ENCODE measurements around the gene LRRC70.
"Not testable (repeated sequence)": the region's sequence is repeated elsewhere in the genome, so short reads cannot be mapped to it uniquely, and the experiment has no call there.

The LRRC70 gene

DNA sequence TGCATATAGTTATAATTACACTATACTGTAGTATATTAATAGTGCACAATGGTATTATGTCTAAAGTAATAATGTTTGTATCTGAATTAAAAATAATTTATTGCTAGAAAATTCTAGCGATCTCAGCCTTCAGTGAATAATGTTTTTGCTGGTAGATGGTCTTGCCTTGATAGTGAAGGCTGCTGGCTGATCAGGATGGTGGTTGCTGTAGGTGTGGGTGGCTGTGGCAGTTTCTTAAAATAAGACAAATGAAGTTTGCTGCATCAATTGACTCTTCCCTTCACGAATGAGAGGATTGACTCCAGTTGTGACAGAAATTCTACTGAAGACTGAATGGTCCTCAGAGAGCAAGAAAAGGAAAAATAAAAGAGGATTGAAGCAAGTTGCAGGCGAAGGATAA, 19.7 kb upstream of the LRRC70 start:
- Histone ChIP-seq H3K4me1 (ENCODE audit: control insufficient read depth, insufficient read depth, low read length) (peaks cover 14% of the 10 kb centered on the region), H3K36me3 (ENCODE audit: control insufficient read depth, insufficient read depth, low read length) (peaks cover 19% of the 10 kb centered on the region), H3K9ac (ENCODE audit: low read depth, low read length) (no peak overlapping the region), H3K4me3 (ENCODE audit: low read depth, low read length) (no peak overlapping the region), H3K9me3 (ENCODE audit: control insufficient read depth, insufficient read depth, low read length) (no peaks in the 10 kb centered on the region), H3K27me3 (ENCODE audit: control insufficient read depth, insufficient read depth, low read length) (no peaks in the 10 kb centered on the region), H3K27ac (ENCODE audit: low read depth, low read length) (no peak overlapping the region)

GRCh38 chr5:62560786-62561185, 17.8 kb upstream of the LRRC70 start:
- Histone ChIP-seq H3K9me3 (ENCODE audit: control insufficient read depth, insufficient read depth, low read length) (no peaks in the 10 kb centered on the region), H3K4me3 (ENCODE audit: low read depth, low read length) (no peak overlapping the region), H3K27ac (ENCODE audit: low read depth, low read length) (no peak overlapping the region), H3K9ac (ENCODE audit: low read depth, low read length) (no peak overlapping the region), H3K36me3 (ENCODE audit: control insufficient read depth, insufficient read depth, low read length) (peaks cover 19% of the 10 kb centered on the region), H3K27me3 (ENCODE audit: control insufficient read depth, insufficient read depth, low read length) (no peaks in the 10 kb centered on the region), H3K4me1 (ENCODE audit: control insufficient read depth, insufficient read depth, low read length) (peaks cover 14% of the 10 kb centered on the region)

GRCh38 chr5:62561896-62562295, 16.7 kb upstream of the LRRC70 start:
- Histone ChIP-seq H3K9ac (ENCODE audit: low read depth, low read length) (no peak overlapping the region), H3K4me3 (ENCODE audit: low read depth, low read length) (no peak overlapping the region), H3K27me3 (ENCODE audit: control insufficient read depth, insufficient read depth, low read length) (no peaks in the 10 kb centered on the region), H3K36me3 (ENCODE audit: control insufficient read depth, insufficient read depth, low read length) (peaks cover 19% of the 10 kb centered on the region), H3K9me3 (ENCODE audit: control insufficient read depth, insufficient read depth, low read length) (no peaks in the 10 kb centered on the region), H3K27ac (ENCODE audit: low read depth, low read length) (no peak overlapping the region), H3K4me1 (ENCODE audit: control insufficient read depth, insufficient read depth, low read length) (peaks cover 14% of the 10 kb centered on the region)

DNA sequence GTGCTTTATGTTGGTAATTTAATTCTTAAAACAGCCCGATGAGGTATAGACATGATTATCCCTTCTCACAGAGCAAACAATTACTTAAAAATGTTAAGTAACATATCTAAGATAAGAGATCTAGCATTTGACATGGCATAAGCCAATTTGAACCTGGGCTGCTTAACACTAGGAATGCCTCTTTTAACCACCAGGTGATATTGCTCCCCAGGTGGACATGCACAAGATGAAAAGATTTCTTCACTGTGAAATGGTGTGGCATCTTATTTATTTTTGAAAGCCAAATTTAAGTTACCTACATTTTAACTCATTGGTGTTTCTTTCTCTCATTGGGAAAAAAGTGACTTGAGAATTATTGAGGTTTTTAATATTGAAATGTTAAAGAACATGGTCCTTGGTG, 15.8 kb upstream of the LRRC70 start:
- no peaks in the 10 kb centered on the region for H3K9me3 ChIP-seq (ENCODE audit: control insufficient read depth, insufficient read depth, low read length)
- H3K4me3 ChIP-seq (ENCODE audit: low read depth, low read length): no peak overlapping the region
- no peaks in the 10 kb centered on the region for H3K27me3 ChIP-seq (ENCODE audit: control insufficient read depth, insufficient read depth, low read length)
- peaks cover 14% of the 10 kb centered on the region for H3K4me1 ChIP-seq (ENCODE audit: control insufficient read depth, insufficient read depth, low read length)
- H3K27ac ChIP-seq (ENCODE audit: low read depth, low read length): no peak overlapping the region
- peaks cover 19% of the 10 kb centered on the region for H3K36me3 ChIP-seq (ENCODE audit: control insufficient read depth, insufficient read depth, low read length)
- no peak overlapping the region for H3K9ac ChIP-seq (ENCODE audit: low read depth, low read length)

DNA sequence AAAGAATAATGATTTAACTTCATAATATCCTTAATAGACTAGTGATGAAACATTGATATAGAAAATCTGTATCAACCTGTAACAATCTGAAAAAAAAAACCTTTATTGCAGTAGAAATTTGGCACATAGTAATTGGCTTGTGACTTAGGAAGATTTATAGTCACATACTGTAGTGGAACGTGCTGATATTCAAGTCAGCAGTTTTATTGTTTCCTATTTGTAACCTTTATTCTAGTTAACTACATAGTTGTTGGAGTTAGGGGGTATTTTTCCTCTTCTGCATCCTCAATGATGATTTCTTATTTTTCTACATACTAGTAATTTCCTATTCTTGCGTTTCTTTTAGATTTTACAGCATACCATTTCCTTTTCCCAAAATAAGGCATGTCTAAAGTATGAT, 14.5 kb upstream of the LRRC70 start:
- Histone ChIP-seq H3K4me3 (ENCODE audit: low read depth, low read length) (no peak overlapping the region), H3K4me1 (ENCODE audit: control insufficient read depth, insufficient read depth, low read length) (peaks cover 21% of the 10 kb centered on the region), H3K9me3 (ENCODE audit: control insufficient read depth, insufficient read depth, low read length) (no peaks in the 10 kb centered on the region), H3K36me3 (ENCODE audit: control insufficient read depth, insufficient read depth, low read length) (peaks cover 12% of the 10 kb centered on the region; the same call in 1 of the 2 replicates), H3K9ac (ENCODE audit: low read depth, low read length) (no peak overlapping the region), H3K27ac (ENCODE audit: low read depth, low read length) (no peak overlapping the region), H3K27me3 (ENCODE audit: control insufficient read depth, insufficient read depth, low read length) (no peaks in the 10 kb centered on the region)

DNA sequence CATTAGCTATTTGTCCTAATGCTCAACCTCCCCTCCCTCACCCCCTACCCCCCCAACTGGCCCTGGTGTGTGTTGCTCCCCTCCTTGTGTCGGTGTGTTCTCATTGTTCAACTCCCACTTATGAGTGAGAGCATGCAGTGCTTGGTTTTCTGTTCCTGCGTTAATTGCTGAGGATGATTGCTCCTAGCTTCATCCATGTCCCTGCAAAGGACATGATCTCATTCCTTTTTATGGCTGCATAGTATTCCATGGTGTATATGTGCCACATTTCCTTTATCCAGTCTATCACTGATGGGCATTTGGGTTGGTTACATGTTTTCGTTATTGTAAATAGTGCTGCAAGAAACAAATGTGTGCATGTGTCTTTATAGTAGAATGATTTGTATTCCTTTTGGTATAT, 12.9 kb upstream of the LRRC70 start:
- H3K4me1 ChIP-seq (ENCODE audit: control insufficient read depth, insufficient read depth, low read length): peaks cover 28% of the 10 kb centered on the region
- H3K27me3 ChIP-seq (ENCODE audit: control insufficient read depth, insufficient read depth, low read length); H3K9ac ChIP-seq (ENCODE audit: low read depth, low read length); H3K36me3 ChIP-seq (ENCODE audit: control insufficient read depth, insufficient read depth, low read length); H3K4me3 ChIP-seq (ENCODE audit: low read depth, low read length); H3K9me3 ChIP-seq (ENCODE audit: control insufficient read depth, insufficient read depth, low read length); H3K27ac ChIP-seq (ENCODE audit: low read depth, low read length): not testable (repeated sequence)

DNA sequence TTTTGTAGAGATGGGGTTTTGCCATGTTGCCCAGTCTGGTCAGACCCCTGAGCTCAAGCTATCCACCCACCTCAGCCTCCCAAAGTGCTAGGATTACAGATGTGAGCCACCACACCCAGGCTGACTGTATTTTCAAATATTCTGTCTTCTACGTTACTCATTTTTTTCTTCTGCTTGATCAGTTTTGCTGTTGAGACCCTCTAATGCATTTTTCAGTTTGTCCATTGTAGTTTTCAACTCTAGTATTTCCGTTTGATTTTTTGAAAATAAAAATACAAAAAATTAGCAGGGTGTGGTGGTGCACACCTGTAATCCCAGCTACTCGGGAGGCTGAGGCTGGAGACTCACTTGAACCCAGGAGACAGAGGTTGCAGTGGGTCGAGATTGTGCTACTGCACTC, 10.5 kb upstream of the LRRC70 start:
- H3K27me3 ChIP-seq (ENCODE audit: control insufficient read depth, insufficient read depth, low read length): no peaks in the 10 kb centered on the region
- H3K27ac ChIP-seq (ENCODE audit: low read depth, low read length): no peak overlapping the region
- no peak overlapping the region for H3K4me3 ChIP-seq (ENCODE audit: low read depth, low read length)
- no peaks in the 10 kb centered on the region for H3K36me3 ChIP-seq (ENCODE audit: control insufficient read depth, insufficient read depth, low read length)
- no peaks in the 10 kb centered on the region for H3K9me3 ChIP-seq (ENCODE audit: control insufficient read depth, insufficient read depth, low read length)
- H3K4me1 ChIP-seq (ENCODE audit: control insufficient read depth, insufficient read depth, low read length): peaks cover 15% of the 10 kb centered on the region
- no peak overlapping the region for H3K9ac ChIP-seq (ENCODE audit: low read depth, low read length)

DNA sequence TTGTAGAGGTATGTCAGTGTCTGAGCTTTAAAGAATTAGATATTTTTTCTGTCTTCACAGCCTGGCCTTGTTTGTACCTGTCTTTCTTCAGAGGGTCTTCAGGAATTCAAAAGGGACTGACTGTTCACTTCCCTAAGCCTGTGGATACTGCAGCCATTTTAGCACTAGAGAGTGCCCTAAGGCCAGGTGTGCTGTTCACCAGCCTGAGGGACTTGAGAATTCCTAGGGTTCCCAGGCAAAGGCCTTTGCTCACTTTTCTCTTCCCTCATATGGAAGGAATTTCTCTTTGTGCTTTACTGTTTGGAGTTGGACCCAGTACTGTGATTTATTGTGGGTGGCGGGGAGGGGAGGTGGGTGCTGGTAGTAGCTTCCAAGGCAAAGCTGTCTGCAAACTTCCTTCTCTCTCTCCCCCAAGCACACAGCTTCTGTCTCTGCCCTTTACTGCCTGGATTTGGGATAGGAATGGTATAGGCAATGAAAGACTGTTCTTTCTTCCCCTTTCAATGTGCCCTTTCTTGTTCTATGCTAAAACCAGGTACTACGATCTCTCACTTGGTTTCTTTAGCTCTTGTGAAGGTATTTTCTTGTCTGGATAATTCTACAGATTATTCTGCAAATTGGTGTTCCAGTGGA, 9.7 kb upstream of the LRRC70 start:
- Histone ChIP-seq H3K9me3 (ENCODE audit: control insufficient read depth, insufficient read depth, low read length) (no peaks in the 10 kb centered on the region), H3K9ac (ENCODE audit: low read depth, low read length) (no peak overlapping the region), H3K4me1 (ENCODE audit: control insufficient read depth, insufficient read depth, low read length) (peaks cover 14% of the 10 kb centered on the region), H3K36me3 (ENCODE audit: control insufficient read depth, insufficient read depth, low read length) (no peaks in the 10 kb centered on the region), H3K4me3 (ENCODE audit: low read depth, low read length) (no peak overlapping the region), H3K27ac (ENCODE audit: low read depth, low read length) (peak overlapping the region; percentile 79), H3K27me3 (ENCODE audit: control insufficient read depth, insufficient read depth, low read length) (no peaks in the 10 kb centered on the region)

- Histone ChIP-seq H3K9ac (ENCODE audit: low read depth, low read length) (no peak overlapping the region), H3K36me3 (ENCODE audit: control insufficient read depth, insufficient read depth, low read length) (no peaks in the 10 kb centered on the region)
Observed at GRCh38 chr5:62569470-62569869, 9.1 kb upstream of the LRRC70 start.

GRCh38 chr5:62572918-62573514, 5.6 kb upstream of the LRRC70 start:
- H3K9ac ChIP-seq (ENCODE audit: low read depth, low read length): no peak overlapping the region
- H3K4me3 ChIP-seq (ENCODE audit: low read depth, low read length): no peak overlapping the region
- peaks cover 14% of the 10 kb centered on the region for H3K4me1 ChIP-seq (ENCODE audit: control insufficient read depth, insufficient read depth, low read length)
- no peaks in the 10 kb centered on the region for H3K27me3 ChIP-seq (ENCODE audit: control insufficient read depth, insufficient read depth, low read length)
- H3K27ac ChIP-seq (ENCODE audit: low read depth, low read length): no peak overlapping the region
- no peaks in the 10 kb centered on the region for H3K9me3 ChIP-seq (ENCODE audit: control insufficient read depth, insufficient read depth, low read length)
- no peaks in the 10 kb centered on the region for H3K36me3 ChIP-seq (ENCODE audit: control insufficient read depth, insufficient read depth, low read length)

More at GRCh38 chr5:62569470-62569869, 9.1 kb upstream of the LRRC70 start:
- Histone ChIP-seq H3K4me3 (ENCODE audit: low read depth, low read length) (no peak overlapping the region), H3K27me3 (ENCODE audit: control insufficient read depth, insufficient read depth, low read length) (no peaks in the 10 kb centered on the region), H3K9me3 (ENCODE audit: control insufficient read depth, insufficient read depth, low read length) (no peaks in the 10 kb centered on the region), H3K4me1 (ENCODE audit: control insufficient read depth, insufficient read depth, low read length) (peaks cover 14% of the 10 kb centered on the region), H3K27ac (ENCODE audit: low read depth, low read length) (peak overlapping the region; percentile 79)

- H3K36me3 ChIP-seq (ENCODE audit: control insufficient read depth, insufficient read depth, low read length): no peaks in the 10 kb centered on the region
- peaks cover 7% of the 10 kb centered on the region for H3K4me1 ChIP-seq (ENCODE audit: control insufficient read depth, insufficient read depth, low read length)
- H3K4me3 ChIP-seq (ENCODE audit: low read depth, low read length): no peak overlapping the region
- H3K27me3 ChIP-seq (ENCODE audit: control insufficient read depth, insufficient read depth, low read length): no peaks in the 10 kb centered on the region
- no peak overlapping the region for H3K27ac ChIP-seq (ENCODE audit: low read depth, low read length)
- H3K9ac ChIP-seq (ENCODE audit: low read depth, low read length): no peak overlapping the region
- H3K9me3 ChIP-seq (ENCODE audit: control insufficient read depth, insufficient read depth, low read length): no peaks in the 10 kb centered on the region
Observed at GRCh38 chr5:62574599-62574998, 4.0 kb upstream of the LRRC70 start.
